Epithelial cell of proximal tubule (primary cell): ENCODE measurements around the gene KIN. TPM values are rescaled to one million over a fixed set of nuclear protein-coding genes. Genes with fewer than 3 reads are reported as not detected.
"Not testable (repeated sequence)": the region's sequence is repeated elsewhere in the genome, so short reads cannot be mapped to it uniquely, and the experiment has no call there.

Experiments
- DNase-seq: peaks from one replicate; pipeline ENCODE4 v3.0.0-alpha.2; 2011; ENCODE audit warnings: low read depth
- H3K4me3 ChIP-seq: 2 replicates; pipeline ENCODE4 v1.5.1; 2011; ENCODE audit warnings: low read depth, mild to moderate bottlenecking, low read length
- CTCF ChIP-seq: conservative IDR thresholded peaks from 2 replicates; pipeline ENCODE4 v1.5.1; 2012; ENCODE audit warnings: low read depth, mild to moderate bottlenecking, low read length
- total RNA-seq: library from RNA; depleted of rRNA; stranded (reverse); fragments of >200 nt; gene quantifications from 2 replicates; pipeline ENCODE4 v1.2.3, GENCODE V29; 2015

KIN gene
- total RNA-seq, 1 donor from 2014 or later = 10.8 TPM

GRCh38 chr10:7826971-7827370 is 39.2 kb upstream of the KIN start:
- no peak for DNase-seq
- H3K4me3 ChIP-seq = no peak overlapping the region
- peak; percentile 11 for TF ChIP-seq CTCF

DNA sequence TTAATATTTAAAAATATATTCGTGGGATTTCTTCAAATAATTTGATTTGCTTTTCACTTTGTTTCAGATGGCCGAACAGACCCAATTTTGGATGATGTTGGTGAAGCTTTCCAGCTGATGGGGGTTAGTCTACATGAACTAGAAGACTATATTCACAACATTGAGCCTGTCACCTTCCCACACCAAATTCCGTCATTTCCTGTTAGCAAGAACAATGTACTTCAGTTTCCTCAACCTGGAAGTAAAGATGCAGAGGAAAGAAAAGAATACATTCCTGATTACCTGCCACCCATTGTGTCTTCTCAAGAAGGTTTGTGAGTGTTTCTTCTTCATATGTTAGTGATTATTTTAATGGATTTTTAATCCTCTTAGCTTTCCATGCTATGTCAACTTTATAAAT is 36.5 kb upstream of the KIN start:
- DNase-seq = no peak
- no peak for TF ChIP-seq CTCF
- H3K4me3 ChIP-seq = no peak overlapping the region

GRCh38 chr10:7819121-7819460 is 31.3 kb upstream of the KIN start:
- H3K4me3 ChIP-seq = peak overlapping the region; percentile 96
- peak; percentile 53 for TF ChIP-seq CTCF
- DNase-seq = no peak

DNA sequence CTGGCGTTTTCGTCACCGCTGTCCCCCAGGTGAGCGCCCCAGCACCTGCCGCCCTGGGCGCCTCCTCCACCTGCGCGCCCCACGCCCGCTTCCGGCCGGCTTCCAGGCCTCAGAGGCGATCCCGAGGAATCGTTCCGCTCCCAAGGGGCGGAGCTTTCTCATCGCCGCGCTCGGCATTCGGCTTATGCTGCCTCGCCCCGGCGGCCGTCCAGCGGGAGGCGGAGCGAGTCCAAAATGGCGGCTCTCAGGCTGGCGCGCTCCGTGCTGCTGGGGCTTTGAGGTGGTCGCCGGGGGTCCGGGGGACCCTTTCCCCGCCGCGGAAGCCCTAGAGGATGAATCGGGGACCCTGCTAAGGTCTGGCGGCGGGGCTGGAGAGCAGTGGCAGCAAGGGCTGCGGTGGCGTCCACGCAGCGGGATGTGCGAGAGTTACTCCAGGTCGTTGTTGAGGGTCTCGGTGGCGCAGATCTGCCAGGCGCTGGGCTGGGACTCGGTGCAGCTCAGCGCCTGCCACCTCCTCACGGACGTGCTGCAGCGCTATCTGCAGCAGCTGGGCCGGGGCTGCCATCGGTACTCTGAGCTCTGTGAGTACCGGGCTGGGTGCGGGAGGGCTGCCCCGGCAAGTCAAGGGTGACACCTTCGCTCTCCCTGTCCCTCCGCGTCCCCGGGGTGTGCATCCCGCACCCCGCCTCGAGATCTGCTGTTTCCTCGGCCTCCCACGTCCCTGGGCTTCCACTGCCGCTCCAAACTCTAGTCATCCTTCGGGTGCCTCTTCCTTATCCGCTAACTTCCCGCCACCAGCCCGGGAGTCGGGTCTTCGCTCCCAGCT is 30.7 kb upstream of the KIN start, which contains the start of gene TAF3:
Gene TAF3, plus strand, starts transcription at position 211 of the 826 bp plus-strand sequence. Its CDS starts 205 bp downstream, at position 416.
- peak within 1 kb of the TSS; percentile 96 for H3K4me3 ChIP-seq
- no peak for DNase-seq
- no peak for TF ChIP-seq CTCF

GRCh38 chr10:7817984-7818294 is 30.1 kb upstream of the KIN start:
- no peak for DNase-seq
- H3K4me3 ChIP-seq = peak overlapping the region; percentile 96
- TF ChIP-seq CTCF = no peak

DNA sequence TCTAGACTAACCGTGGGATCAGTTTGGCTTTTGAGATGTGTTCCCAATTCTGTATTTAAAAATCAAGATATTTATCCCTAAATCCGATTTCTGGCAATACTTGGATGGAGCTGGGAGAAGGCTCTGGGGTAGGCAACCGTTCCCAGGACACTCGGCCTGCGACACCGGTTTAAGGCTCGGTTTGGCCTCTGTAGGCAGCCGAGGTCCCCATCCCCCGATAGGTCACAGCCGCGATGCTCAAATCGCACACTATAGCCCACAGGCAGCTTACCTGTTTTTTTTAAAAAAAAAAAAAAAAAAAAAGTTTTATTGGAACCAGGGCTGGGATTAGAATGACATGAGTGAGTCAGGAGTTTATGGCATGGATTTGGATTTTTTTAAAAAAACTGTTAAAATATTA is 29.8 kb upstream of the KIN start:
- H3K4me3 ChIP-seq = peak overlapping the region; percentile 96
- DNase-seq = no peak
- TF ChIP-seq CTCF = no peak

DNA sequence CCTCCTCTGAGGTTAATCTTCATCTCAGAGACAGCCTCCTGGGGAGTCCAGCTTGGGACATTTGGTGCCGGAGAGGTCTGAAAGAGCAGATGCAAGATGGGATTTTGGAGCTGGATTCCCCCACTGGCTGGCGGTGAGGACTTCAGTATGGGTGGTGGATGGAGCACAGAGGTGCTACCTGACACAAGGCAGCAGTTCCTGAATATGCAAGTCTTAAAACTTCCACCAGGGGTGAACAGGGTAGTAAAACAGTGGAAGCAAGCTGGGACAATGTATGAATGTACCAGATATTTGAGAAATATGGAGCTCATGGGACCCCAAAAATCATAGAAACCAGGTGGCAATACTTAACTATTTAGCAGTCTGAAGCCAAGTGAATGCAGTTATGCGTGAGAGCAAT is 25.7 kb upstream of the KIN start:
- DNase-seq = no peak
- TF ChIP-seq CTCF = no peak
- no peak overlapping the region for H3K4me3 ChIP-seq

DNA sequence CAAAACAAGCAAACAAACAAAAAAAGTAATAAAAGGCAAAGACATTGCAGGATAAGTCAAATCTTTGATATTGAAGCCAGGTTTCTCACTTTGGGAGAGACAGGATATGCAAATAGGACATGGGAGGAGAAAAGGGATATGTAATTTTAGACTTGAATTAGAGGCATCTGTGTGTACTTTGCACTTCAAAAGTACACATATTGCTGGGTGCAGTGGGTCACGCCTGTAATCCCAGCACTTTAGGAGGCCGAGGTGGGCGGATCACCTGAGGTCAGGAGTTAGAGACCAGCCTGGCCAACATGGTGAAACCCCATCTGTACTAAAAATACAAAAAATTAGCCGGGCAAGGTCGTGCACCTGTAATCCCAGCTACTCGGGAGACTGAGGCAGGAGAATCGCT is 23.9 kb upstream of the KIN start:
- not testable (repeated sequence) for H3K4me3 ChIP-seq, DNase-seq
